Stimulated activated naive CD8-positive, alpha-beta T cell treated with anti-CD3 and anti-CD28 coated beads, Interleukin-15, amount 100 ng/mL, for 72 hours (primary cell): Measurements from ENCODE around the gene CCDC57.

ENCODE experiments used
- ATAC-seq: fragments of 150-1000 bp; cut with Tn5 transposase; 2 replicates; pipeline ENCODE4 v1.10.0; 2021; ENCODE audit warnings: mild to moderate bottlenecking, moderate library complexity
- DNase-seq, 2 donors: peaks; one replicate each; pipeline ENCODE4 v3.0.0; 2021 to 2022
- H3K27ac Mint-ChIP-seq, 2 donors: one replicate each; pipeline ENCODE4 v1.8.0; 2022; ENCODE audit warnings: mild to moderate bottlenecking in 2 of 2, mixed read lengths in 2 of 2, moderate library complexity in 2 of 2
- H3K27me3 Mint-ChIP-seq: one replicate; pipeline ENCODE4 v1.8.0; 2022; ENCODE audit warnings: mixed read lengths
- H3K4me1 Mint-ChIP-seq: one replicate; pipeline ENCODE4 v1.8.0; 2022; ENCODE audit warnings: mild to moderate bottlenecking, mixed read lengths
- H3K4me3 Mint-ChIP-seq, 2 donors: one replicate each; pipeline ENCODE4 v1.8.0; 2022; ENCODE audit warnings: mild to moderate bottlenecking in 2 of 2, mixed read lengths in 2 of 2, moderate library complexity in 1 of 2
- H3K9me3 Mint-ChIP-seq, 2 donors: one replicate each; pipeline ENCODE4 v1.8.0; 2022; ENCODE audit warnings: mixed read lengths in 2 of 2

Gene CCDC57

DNA sequence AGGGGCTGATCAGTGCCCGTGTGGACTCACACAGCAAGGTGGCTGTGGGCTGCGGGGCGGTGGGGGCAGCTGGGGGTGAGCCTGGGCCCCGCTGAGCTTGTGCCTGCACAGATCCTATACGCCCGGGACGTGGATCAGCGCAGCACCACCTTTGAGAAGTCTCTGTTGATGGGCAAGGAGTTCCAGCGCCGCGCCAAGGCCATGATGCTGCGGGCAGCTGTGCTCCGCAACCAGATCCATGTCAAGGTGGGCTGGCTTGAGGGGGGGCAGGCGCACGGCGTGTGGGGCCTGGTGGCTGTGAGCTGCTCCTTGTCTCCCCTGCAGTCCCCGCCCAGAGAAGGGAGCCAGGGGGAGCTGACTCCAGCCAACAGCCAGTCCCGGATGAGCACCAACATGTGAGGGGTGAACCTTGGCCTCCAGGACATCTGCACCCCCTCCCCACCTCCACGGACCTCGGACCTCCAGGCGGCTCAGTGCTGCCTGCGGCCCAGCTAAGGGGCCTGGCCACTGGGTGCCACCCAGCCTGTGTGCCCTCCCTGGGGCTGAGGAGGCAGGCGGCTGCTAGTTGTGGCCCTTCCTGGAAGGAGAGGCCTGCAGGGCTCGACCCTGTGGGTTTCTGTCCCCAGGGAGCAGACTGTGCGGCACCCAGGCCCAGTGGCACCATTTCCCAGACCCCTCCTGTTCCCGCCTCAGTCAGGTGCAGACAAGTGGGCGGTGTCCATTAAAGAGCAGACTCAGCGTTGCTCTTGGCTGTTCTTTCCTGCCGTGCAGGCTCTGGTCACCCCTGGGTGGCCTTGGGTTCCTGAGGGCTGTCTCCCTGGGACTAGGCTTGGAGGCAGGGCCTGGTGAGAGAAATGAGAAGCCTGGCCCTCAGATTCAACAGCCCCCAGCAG lies 155.7 kb downstream of the CCDC57 start:
- no peak for DNase-seq
- Mint-ChIP-seq H3K9me3 (no peaks in the 10 kb centered on the region), H3K4me1 (peaks cover 31% of the 10 kb centered on the region), H3K27me3 (no peaks in the 10 kb centered on the region), H3K4me3 (no peak overlapping the region), H3K27ac (peak overlapping the region in 1 of 2 donors; percentile 59)
- no peak for ATAC-seq

DNA sequence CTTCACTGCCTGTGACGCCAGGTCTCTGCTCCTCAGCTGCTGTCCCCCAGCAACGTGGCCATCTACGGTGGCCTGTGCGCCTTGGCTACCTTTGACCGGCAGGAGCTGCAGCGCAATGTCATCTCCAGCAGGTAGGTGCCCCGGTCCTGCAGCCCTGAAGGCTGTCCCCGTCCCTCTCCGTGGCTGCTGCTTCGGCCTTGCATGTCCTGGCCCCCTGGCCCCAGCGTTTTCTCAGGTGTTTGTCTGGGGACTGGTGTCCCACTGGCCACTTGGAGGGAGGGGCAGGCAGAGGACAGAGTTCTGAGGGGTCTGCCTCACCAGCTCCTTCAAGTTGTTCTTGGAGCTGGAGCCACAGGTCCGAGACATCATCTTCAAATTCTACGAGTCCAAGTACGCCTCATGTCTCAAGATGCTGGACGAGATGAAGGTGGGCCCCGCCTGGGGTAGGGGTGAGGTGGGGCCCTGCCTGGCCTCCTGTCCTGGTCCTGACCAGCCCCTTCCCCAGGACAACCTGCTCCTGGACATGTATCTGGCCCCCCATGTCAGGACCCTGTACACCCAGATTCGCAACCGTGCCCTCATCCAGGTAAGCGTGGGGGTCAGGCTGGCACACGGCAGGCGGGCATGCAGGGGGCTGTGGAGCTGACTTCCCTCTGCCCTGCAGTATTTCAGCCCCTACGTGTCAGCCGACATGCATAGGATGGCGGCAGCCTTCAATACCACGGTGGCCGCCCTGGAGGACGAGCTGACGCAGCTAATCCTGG lies 156.5 kb downstream of the CCDC57 start:
- no peak overlapping the region for H3K4me3 Mint-ChIP-seq
- DNase-seq (no peak), ATAC-seq (no peak)
- no peaks in the 10 kb centered on the region for H3K9me3 Mint-ChIP-seq
- H3K27me3 Mint-ChIP-seq, result no peaks in the 10 kb centered on the region
- peaks cover 31% of the 10 kb centered on the region for H3K4me1 Mint-ChIP-seq
- peak overlapping the region in 1 of 2 donors; percentile 78 for H3K27ac Mint-ChIP-seq

DNA sequence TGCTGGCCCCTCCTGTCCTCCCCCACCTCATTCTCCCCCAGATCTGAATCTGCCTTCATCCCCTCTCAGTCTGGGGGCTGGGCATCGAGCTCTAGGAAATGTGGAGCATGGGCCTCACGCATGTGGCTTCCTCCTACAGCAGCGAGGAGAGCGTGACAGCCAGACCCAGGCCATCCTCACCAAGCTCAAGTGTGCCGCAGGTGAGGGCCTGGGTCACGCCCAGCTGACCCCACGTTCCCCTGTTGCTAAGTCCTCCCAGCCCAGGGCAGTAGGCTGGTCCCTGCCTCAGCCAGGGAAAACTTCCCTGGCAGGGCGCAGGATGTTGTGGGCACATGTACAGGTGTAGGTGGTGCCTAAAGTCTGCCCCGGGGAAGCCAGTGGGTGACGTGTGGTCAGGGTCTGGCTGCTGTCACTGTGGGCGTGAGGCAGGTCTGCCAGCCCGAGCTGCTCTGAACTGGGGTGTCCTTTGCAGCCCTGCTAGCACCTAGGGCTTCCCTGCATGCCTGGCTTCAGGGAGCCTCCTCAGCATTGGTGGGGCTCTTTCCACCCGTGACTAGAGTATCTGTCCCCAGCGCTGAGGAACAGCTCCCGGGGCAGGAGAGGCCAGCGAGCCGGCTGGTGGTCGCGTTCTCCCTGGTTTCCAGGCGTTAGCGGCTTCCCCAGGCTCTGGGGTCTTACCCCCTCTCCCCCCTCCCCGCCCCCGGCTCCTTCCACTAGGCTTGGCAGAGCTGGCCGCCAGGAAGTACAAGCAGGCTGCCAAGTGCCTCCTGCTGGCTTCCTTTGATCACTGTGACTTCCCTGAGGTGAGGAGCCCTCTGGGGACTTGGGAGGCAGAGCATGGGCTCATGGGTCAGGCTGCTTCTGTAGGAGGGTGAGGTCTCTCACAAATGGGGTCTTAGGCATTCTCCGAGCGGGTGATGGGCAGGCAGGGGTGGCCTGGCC lies 157.3 kb downstream of the CCDC57 start:
- DNase-seq (no peak), ATAC-seq (no peak)
- Mint-ChIP-seq H3K27me3 (no peaks in the 10 kb centered on the region), H3K4me3 (peak overlapping the region in 1 of 2 donors; percentile 39), H3K4me1 (peaks cover 33% of the 10 kb centered on the region), H3K9me3 (no peaks in the 10 kb centered on the region), H3K27ac (peak overlapping the region; percentile 13 to 78)

DNA sequence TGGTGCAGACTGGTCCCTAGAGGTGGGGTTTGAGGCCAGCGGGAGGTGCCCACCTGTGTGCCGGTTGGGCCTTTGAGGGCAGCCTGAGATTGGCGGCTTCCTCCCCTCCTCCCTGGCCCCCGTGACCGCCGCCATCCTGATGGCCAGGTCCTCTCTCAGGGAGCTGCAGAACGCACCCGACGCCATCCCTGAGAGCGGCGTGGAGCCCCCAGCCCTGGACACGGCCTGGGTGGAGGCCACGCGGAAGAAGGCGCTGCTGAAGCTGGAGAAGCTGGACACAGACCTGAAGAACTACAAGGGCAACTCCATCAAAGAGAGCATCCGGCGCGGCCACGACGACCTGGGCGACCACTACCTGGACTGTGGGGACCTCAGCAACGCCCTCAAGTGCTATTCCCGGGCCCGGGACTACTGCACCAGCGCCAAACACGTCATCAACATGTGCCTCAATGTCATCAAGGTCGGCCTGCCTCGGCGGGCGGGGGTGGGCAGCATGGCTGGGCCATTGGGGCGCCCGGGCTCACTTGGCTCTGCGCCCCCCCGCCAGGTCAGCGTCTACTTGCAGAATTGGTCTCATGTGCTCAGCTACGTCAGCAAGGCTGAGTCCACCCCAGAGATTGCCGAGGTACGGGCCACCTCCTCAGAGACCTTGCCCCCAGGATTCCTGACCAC lies 158.2 kb downstream of the CCDC57 start:
- ATAC-seq (no peak), DNase-seq (no peak)
- Mint-ChIP-seq H3K4me3 (no peak overlapping the region), H3K9me3 (no peaks in the 10 kb centered on the region), H3K27ac (no peak overlapping the region), H3K27me3 (no peaks in the 10 kb centered on the region), H3K4me1 (peaks cover 38% of the 10 kb centered on the region)

DNA sequence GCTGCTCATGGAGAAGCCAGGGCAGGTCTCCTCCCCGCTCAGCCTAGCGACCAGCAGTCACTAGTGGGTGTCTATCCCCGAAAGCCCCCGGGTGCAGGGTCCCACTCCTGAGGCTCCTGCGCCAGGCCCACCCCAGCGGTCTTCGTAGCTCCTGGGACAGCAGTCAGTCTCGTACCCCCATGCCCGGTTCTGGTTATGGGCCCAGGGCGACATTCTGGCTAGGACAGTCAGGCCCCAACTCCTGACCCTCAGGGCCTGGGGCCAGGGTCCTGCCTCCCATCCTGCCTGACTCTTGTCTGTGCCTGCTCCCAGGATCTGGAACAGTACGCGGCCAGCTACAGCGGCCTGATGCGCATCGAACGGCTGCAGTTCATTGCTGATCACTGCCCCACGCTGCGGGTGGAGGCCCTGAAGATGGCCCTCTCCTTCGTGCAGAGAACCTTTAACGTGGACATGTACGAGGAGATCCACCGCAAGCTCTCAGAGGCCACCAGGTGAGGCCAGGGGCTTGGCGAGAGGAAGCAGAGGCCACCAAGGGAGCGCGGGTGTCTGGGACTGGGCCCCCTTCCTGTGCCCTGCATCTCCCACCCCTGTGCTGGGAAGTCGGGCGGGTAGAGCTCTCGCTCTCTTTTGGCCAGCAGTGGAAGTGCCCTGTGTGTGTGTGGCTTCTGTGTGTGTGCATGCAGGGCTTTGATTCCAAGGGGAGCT lies 158.9 kb downstream of the CCDC57 start:
- H3K27me3 Mint-ChIP-seq, result no peaks in the 10 kb centered on the region
- ATAC-seq, result no peak
- no peaks in the 10 kb centered on the region for H3K9me3 Mint-ChIP-seq
- DNase-seq, result no peak
- peaks cover 38% of the 10 kb centered on the region for H3K4me1 Mint-ChIP-seq
- H3K4me3 Mint-ChIP-seq, result peak overlapping the region; percentile 35 to 91
- H3K27ac Mint-ChIP-seq, result peak overlapping the region in 1 of 2 donors; percentile 19

DNA sequence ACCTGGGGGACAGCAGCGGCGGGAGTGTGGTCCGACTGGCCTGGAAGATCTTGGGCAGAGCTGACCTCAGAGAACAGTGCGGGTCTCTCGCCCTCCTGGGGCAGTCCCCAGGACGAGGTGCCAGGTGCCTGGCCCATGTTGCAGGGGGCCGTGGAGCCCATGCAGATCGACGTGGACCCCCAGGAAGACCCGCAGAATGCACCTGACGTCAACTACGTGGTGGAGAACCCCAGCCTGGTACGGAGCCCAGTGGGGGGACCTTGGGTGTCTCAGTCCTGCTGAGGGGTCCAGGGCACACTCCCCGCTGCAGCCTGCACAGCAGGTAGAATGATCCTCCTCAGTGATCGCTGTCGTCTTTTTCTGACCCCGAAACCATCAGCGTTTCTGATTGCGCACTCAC lies 159.5 kb downstream of the CCDC57 start:
- no peak for ATAC-seq
- Mint-ChIP-seq H3K4me1 (peaks cover 38% of the 10 kb centered on the region), H3K4me3 (peak overlapping the region; percentile 88 to 91), H3K9me3 (no peaks in the 10 kb centered on the region), H3K27ac (peak overlapping the region in 1 of 2 donors; percentile 19), H3K27me3 (no peaks in the 10 kb centered on the region)
- DNase-seq, result no peak

DNA sequence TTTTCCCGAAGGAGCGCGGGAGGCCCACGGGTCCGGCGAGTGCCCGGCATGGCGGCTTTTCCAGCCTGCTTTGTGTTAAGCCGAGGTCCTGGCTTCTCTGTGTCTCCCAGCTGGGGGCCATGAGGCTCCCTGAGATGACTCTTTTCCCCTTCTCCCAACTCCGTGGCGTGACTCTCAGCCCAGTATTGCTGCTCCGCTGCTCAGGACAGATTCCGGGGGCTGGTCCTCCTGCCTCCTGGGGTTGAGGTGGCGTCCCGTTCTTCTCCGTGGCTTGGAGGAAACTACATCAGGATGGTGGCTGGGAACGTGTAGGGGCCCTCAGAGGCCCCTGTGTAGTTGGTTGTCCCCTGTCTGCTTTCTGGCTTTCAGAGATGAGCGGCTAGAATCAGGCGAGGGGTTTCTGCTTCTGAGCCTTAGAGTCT lies 160.0 kb downstream of the CCDC57 start:
- DNase-seq (no peak), ATAC-seq (no peak)
- Mint-ChIP-seq H3K4me1 (peaks cover 38% of the 10 kb centered on the region), H3K9me3 (no peaks in the 10 kb centered on the region), H3K4me3 (peak overlapping the region; percentile 88 to 91), H3K27ac (peak overlapping the region; percentile 19 to 67), H3K27me3 (no peaks in the 10 kb centered on the region)

DNA sequence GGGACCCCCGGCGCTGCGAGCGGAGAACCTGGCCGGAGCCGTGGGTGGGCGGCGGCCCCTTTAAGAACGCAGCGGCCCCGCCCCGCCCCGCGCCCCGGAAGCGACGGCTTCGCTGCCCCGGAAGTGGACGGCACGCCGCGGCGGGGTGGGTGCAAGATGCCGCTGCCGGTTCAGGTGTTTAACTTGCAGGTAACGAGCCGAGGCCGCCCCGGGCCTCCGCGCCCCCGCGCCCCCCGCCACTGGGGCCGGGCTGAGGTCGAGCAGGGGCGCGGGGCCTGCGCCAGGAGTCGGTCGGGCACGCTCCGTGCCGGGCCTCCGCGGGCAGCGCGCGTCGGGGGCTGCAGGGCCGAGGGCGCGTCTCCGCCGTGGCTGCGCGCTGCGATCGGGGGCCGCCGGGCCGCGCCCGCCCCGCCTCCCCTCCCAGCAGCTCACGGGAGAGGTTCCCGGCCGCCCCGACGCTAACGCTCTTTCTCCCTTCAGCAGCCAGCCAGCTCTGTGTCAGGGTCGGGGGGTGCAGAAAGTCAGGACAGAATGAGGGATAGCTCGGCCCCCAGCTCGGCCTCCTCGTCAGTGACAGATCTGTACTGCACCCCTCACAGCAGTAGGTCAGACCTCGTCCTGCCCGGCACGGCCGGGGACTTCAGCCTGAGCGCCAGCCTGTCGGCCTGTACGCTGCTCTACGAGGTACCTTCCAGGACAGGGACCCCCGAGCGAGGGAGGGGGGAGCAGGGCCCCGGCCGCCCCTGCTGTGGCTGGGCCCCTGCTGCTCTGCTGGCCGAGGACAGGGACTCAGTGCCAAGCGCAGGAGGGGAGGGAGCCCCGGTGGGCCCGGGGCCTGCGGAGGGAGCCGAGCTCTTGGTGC lies 160.6 kb downstream of the CCDC57 start, which contains the start of the genes GPS1 and RFNG:
Gene GPS1 (plus strand): TSS at position 123 of the 862 bp plus-strand sequence. CDS start 34 bp downstream, at position 157.
Gene RFNG (minus strand): TSS at position 36 of the 862 bp plus-strand sequence. CDS start 45 bp downstream, outside the sequence.
- H3K4me3 Mint-ChIP-seq, result peak within 1 kb of the TSS; percentile 93 to 97
- H3K4me1 Mint-ChIP-seq, result peaks cover 38% of the 10 kb centered on the region
- peak within 1 kb of the TSS; percentile 91 to 97 for H3K27ac Mint-ChIP-seq
- H3K27me3 Mint-ChIP-seq, result no peaks in the 10 kb centered on the region
- H3K9me3 Mint-ChIP-seq, result no peaks in the 10 kb centered on the region
- ATAC-seq (peak; percentile 88), DNase-seq (peak; percentile 75 to 76)
